GM18868 (cell line): ENCODE data around the gene UAP1L1.

Experiments used
- ATAC-seq: cut with Tn5 transposase; IDR thresholded peaks from one replicate; pipeline ENCODE4 v1.9.1; 2021; ENCODE audit warnings: mild to moderate bottlenecking, moderate library complexity; ENCODE audit not compliant: unreplicated experiment

UAP1L1 gene

GRCh38 chr9:137128158-137128861 is 51.0 kb downstream of the UAP1L1 start:
- ATAC-seq: no peak

DNA sequence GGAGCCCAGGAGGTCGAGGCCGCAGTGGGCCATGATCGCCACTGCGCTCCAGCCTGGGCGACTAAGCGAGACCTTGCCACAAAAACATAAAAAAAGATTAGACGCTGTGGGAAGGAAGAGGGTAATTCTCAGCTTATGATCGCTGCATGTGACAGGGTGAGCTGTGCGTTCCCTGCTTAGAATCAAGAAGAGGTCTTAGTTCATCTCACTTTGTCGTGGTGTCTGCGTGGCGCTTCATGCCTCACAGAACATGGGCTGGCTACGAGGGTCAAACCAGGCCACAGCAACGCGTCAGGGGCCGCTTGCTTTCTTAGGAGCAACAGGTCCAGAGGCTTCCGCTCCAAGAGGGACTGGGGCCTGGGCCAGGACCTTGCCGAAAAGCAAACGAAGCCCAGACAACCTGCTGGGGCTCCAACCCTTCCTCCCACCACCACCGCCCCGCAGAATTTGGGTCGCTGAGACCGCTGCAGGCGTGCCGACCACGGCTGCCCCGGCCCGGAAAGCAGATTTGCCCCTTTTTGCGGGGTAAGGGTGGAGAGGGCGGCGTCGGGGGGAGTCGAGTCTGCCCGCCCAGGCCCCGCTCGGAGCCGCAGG is 51.6 kb downstream of the UAP1L1 start:
- ATAC-seq: no peak

- peak; percentile 90 for ATAC-seq
Observed at GRCh38 chr9:137129456-137130175, 52.3 kb downstream of the UAP1L1 start.

GRCh38 chr9:137130176-137130755 is 52.9 kb downstream of the UAP1L1 start:
- no peak for ATAC-seq
